Heart left ventricle (tissue), 16 donors: ENCODE data around the gene CCDC66. TPM values are rescaled to one million over a fixed set of nuclear protein-coding genes. Genes with fewer than 3 reads are reported as not detected.
"Not testable (repeated sequence)": the region's sequence is repeated elsewhere in the genome, so short reads cannot be mapped to it uniquely, and the experiment has no call there.

Source experiments
- ATAC-seq, 4 donors: fragments of 200-7000 bp; cut with Tn5 transposase; one replicate each; pipeline ENCODE4 v1.9.1; 2020 to 2022; ENCODE audit warnings: moderate library complexity in 4 of 4, mild to moderate bottlenecking in 3 of 4, moderate number of reproducible peaks in 1 of 4
- DNase-seq, 5 donors: peaks; one replicate each; pipeline ENCODE4 v3.0.0-alpha.2; 2020
- H3K27ac ChIP-seq, 12 donors: fragments of 200-600 bp; sonication (generic) in 4 of 12; one replicate each; pipeline versions ENCODE4 v1.5.0 to v1.8.0; 2016 to 2022; ENCODE audit warnings: mild to moderate bottlenecking in 2 of 12
- H3K27me3 ChIP-seq, 9 donors: fragments of 200-600 bp; sonication (generic) in 2 of 9; one replicate each; pipeline versions ENCODE4 v1.5.1 to v1.8.0; 2016 to 2022; ENCODE audit warnings: mild to moderate bottlenecking in 3 of 9
- H3K36me3 ChIP-seq, 9 donors: fragments of 200-600 bp; sonication (generic) in 2 of 9; one replicate each; pipeline versions ENCODE4 v1.5.0 to v1.8.0; 2018 to 2022; ENCODE audit warnings: mild to moderate bottlenecking in 2 of 9
- H3K4me1 ChIP-seq, 12 donors: fragments of 200-600 bp; sonication (generic) in 4 of 12; one replicate each; pipeline versions ENCODE4 v1.5.0 to v1.8.0; 2016 to 2022; ENCODE audit warnings: mild to moderate bottlenecking in 3 of 12
- H3K4me3 ChIP-seq, 12 donors: fragments of 200-600 bp; sonication (generic) in 4 of 12; one replicate each; pipeline versions ENCODE4 v1.5.0 to v1.8.0; 2017 to 2022; ENCODE audit warnings: mild to moderate bottlenecking in 9 of 12, moderate library complexity in 4 of 12
- H3K9me3 ChIP-seq, 12 donors: fragments of 200-600 bp; sonication (generic) in 4 of 12; one replicate each; pipeline versions ENCODE4 v1.5.0 to v1.8.0; 2016 to 2022; ENCODE audit warnings: mild to moderate bottlenecking in 1 of 12
- POLR2A ChIP-seq, 2 donors: fragments of 450-650 bp; IDR thresholded peaks; one replicate each; pipeline ENCODE4 v1.6.1; 2017; ENCODE audit warnings: antibody characterized with exemption in 2 of 2, mild to moderate bottlenecking in 2 of 2, moderate library complexity in 2 of 2
- WGBS, 4 donors: extraction: QIAGEN DNeasy Blood & Tissue Kit in 2 of 4; methylation state at CpG; one replicate each; pipeline versions ENCODE4 v1.1.5 to v1.1.7; 2013 to 2018; 5-methylcytosine and 5-hydroxymethylcytosine counted together
- intact Hi-C, 10 donors: fragments of 100-400 bp; cut with DNase I; formaldehyde crosslinking; loops; one replicate each; pipeline versions ENCODE4 v1.11.1 to v1.14.2; 2022
- polyA plus RNA-seq, 2 donors: library from polyadenylated mRNA; stranded (reverse); fragments of 200-250 nt; gene quantifications; one replicate each; pipeline ENCODE4 v1.2.3, GENCODE V29; 2013
- total RNA-seq, 9 donors: library from RNA; depleted of rRNA in 2 of 9; stranded (reverse); fragments of >200 nt in 2 of 9; fragmentation: NEBNext Ultra II Directional in 3 of 9; extraction: Animal tissue kit (Norgen Biotek cat#: 25700) in 3 of 9; gene quantifications; one replicate each; pipeline versions ENCODE4 v1.1.0 to v1.2.4, GENCODE V29; 2016 to 2023
- TF ChIP-seq, protein P1 (sequence below), 12 donors: fragments of 200-600 bp; sonication (generic) in 4 of 12; IDR thresholded peaks; one replicate each; pipeline versions ENCODE4 v1.5.0 to v1.8.0; 2018 to 2022; ENCODE audit warnings: antibody characterized with exemption in 12 of 12, mild to moderate bottlenecking in 5 of 12
- donor health status: ischemic (EF 13 %, LVEDD 7.1; RV severe dilation, severe dysfunction).
- donor health status: healthy with polysubstance abuse.
- donor health status: DM: no; HTN: yes; CAD: no.
- donor health status: DM: no; HTN: no; CAD: no.
- donor health status: ischemic (EF 25% LVEDD 6.9; RV normal size, moderate dysfunction).
- donor health status: ischemic (EF 25% LVEDD 5.7; RV mildly dilated, moderate dysfunction).
- donor health status: healthy.
- donor health status: DM: yes; HTN: yes; CAD: no.
- donor health status: ischemic (EF 35%, LVEDD 5.7; RV mildly dilated, moderate dysfunction).
- donor health status: nonischemic (EF 11% LVEDD 7.7; RV severe dilation, severe dysfunction).
- donor health status: DM: yes; HTN: yes; CAD: no.
- donor health status: PGD.
- donor health status: ischemic (EF 29% LVEDD 5.4; RV normal size, mild dysfunction).
- donor health status: nonischemic (EF 23%, LVEDD 6.1; RV moderate dilation, normal function).

Gene CCDC66
- total and polyA plus RNA-seq, 11 donors, result 5.7 to 15.9 (median 11.6) TPM

DNA sequence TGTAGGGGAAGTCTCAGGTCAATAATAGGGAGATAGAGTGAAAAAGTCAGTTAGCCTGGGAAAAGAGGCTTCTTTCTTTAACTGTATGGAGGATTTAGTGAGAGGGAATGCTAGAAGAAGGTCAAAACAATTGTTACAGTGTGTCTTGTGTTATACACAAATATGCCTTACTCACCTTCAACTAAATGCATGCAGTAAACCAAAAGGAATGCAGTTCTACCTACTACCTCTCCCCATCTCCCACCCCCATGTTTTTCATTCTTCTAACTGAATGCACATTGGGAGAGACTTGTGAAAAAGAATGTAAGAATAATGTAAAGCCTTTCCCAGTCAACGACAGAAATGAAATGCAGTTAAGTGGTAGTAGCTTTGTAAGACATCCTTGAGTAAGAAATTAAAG is 33.8 kb downstream of the CCDC66 start:
- Histone ChIP-seq H3K27me3 (no peaks in the 10 kb centered on the region), H3K36me3 (peaks cover 0 to 60% (median 18%) of the 10 kb centered on the region in 9 donors), H3K27ac (no peak overlapping the region), H3K4me1 (no peaks in the 10 kb centered on the region), H3K9me3 (no peaks in the 10 kb centered on the region), H3K4me3 (no peak overlapping the region)
- intact Hi-C loops, result no loop called here
- DNase-seq (no peak), ATAC-seq (no peak)
- TF ChIP-seq POLR2A (IDR thresholded peaks at IDR 0.05), result no peak
- TF ChIP-seq, protein P1, sequence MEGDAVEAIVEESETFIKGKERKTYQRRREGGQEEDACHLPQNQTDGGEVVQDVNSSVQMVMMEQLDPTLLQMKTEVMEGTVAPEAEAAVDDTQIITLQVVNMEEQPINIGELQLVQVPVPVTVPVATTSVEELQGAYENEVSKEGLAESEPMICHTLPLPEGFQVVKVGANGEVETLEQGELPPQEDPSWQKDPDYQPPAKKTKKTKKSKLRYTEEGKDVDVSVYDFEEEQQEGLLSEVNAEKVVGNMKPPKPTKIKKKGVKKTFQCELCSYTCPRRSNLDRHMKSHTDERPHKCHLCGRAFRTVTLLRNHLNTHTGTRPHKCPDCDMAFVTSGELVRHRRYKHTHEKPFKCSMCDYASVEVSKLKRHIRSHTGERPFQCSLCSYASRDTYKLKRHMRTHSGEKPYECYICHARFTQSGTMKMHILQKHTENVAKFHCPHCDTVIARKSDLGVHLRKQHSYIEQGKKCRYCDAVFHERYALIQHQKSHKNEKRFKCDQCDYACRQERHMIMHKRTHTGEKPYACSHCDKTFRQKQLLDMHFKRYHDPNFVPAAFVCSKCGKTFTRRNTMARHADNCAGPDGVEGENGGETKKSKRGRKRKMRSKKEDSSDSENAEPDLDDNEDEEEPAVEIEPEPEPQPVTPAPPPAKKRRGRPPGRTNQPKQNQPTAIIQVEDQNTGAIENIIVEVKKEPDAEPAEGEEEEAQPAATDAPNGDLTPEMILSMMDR (IDR thresholded peaks at IDR 0.05), result no peak
- WGBS, 4 donors, result 68 to 86% (median 76%) methylated on average over 1 of the region's 1 CpG

DNA sequence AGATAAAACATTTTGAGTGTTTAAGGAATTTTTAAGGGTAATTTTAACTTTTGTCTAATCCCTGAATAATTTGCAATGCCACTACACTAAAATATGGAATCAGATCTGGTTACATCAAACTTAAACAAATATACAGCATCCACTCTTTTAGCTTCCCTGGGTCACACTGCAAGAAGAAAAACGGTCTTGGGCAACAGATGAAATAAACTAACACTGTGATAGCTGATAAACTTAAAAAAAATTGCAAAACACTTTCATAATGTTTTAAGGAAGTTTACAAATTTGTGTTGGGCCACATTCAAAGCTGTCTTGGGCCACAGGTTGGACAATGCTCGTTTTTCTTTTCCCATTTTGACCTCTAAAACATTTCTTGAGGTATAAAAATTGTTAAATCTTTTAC is 34.3 kb downstream of the CCDC66 start:
- no peaks in the 10 kb centered on the region for H3K27me3 ChIP-seq
- peaks cover 0 to 65% (median 22%) of the 10 kb centered on the region in 9 donors for H3K36me3 ChIP-seq
- DNase-seq (no peak), ATAC-seq (no peak)
- no peak overlapping the region for H3K27ac ChIP-seq
- no peak overlapping the region for H3K4me3 ChIP-seq
- intact Hi-C loops, result no loop called here
- no peak for TF ChIP-seq POLR2A (IDR thresholded peaks at IDR 0.05)
- TF ChIP-seq, protein P1 (IDR thresholded peaks at IDR 0.05), result no peak
- no peaks in the 10 kb centered on the region for H3K4me1 ChIP-seq
- 58 to 75% (median 66%) methylated on average over 2 of the region's 2 CpGs for WGBS, 4 donors
- H3K9me3 ChIP-seq, result no peaks in the 10 kb centered on the region

DNA sequence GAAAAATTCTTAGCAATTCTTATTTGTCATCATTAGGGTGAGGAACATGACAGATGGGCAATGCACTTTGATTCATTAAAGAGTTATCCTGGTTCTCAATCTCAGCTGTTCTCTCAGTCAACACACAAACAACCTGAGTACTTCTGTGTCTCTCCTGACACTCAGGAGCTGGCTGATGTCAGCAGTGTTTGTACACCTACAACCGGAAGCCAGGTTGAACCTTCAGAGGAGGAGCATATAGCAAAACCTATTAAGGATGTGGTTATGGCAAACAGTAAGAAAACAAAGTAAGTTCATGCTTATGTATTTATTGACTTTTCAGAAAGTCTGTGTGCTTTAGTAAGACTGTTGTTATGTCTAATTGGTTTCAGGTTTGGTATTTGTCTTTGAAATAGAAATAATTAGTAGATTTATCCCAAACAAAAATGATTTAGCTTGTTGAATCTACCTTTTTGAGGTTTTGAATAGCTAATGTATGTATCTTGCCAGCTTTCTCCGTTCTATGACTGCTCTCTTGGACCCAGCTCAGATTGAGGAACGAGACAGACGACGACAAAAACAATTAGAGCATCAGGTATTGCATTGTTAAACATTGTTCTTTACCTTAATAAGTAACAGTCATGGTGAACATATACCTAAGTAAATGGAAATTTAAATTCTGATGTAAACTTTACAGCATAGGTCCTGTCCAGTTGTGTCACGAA is 36.6 kb downstream of the CCDC66 start:
- peaks cover 0 to 65% (median 25%) of the 10 kb centered on the region in 9 donors for H3K36me3 ChIP-seq
- H3K9me3 ChIP-seq, result peaks cover 0 to 11% (median 0%) of the 10 kb centered on the region in 12 donors
- H3K4me1 ChIP-seq, result no peaks in the 10 kb centered on the region
- no peak for TF ChIP-seq POLR2A (IDR thresholded peaks at IDR 0.05)
- TF ChIP-seq, protein P1 (IDR thresholded peaks at IDR 0.05), result no peak
- intact Hi-C loops, result no loop called here
- ATAC-seq (no peak), DNase-seq (no peak)
- peak overlapping the region in 1 of 12 donors; percentile 37 for H3K27ac ChIP-seq
- 81 to 97% (median 92%) methylated on average over 6 of the region's 6 CpGs for WGBS, 4 donors
- H3K4me3 ChIP-seq, result no peak overlapping the region
- no peaks in the 10 kb centered on the region for H3K27me3 ChIP-seq

DNA sequence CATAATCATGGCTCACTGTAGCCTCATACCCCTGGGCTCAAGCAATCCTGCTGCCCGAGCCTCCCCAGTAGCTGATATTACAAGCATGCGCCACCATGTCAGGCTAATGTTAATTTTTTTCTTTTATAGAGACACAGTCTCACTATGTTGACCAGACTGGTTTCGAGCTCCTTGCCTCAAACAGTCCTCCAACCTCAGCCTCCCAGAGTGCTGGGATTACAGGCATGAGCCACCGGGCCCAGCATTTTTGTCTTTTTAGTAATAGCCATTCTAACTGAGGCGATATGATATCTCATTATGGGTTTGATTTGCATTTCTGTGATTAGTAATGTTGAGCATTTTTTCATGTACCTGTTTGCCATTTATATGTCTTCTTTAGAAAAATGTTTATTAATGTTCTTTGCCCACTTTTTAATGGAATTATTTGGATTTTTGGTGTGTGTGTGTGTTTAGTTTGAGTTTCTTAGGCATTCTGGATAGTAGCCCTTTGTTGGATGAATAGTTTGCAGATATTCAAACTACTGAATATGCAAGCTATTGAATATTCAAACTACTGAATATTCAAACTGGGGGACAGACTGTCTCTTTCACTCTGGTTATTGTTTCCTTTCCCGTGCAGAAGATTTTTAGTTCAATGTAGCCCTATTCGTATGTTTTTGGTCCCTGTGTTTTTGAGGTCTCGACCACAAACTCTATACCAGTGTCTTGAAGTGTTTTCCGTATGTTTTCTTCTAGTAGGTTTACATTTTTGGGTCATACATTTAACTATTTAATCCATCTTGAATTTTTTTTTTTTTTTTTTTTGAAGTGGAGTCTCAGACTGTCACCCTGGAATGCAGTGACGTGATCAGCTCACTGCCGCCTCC is 39.2 kb downstream of the CCDC66 start:
- no peaks in the 10 kb centered on the region for H3K4me1 ChIP-seq
- intact Hi-C loops, result no loop called here
- H3K27me3 ChIP-seq, result no peaks in the 10 kb centered on the region
- ATAC-seq, result no peak
- peaks cover 0 to 25% (median 0%) of the 10 kb centered on the region in 12 donors for H3K9me3 ChIP-seq
- H3K4me3 ChIP-seq, result no peak overlapping the region
- TF ChIP-seq POLR2A (IDR thresholded peaks at IDR 0.05), result no peak
- TF ChIP-seq, protein P1 (IDR thresholded peaks at IDR 0.05), result no peak
- H3K27ac ChIP-seq, result no peak overlapping the region
- H3K36me3 ChIP-seq, result peaks cover 0 to 72% (median 25%) of the 10 kb centered on the region in 9 donors
- WGBS, 4 donors, result 89 to 97% (median 93%) methylated on average over 11 of the region's 11 CpGs
- no peak for DNase-seq

DNA sequence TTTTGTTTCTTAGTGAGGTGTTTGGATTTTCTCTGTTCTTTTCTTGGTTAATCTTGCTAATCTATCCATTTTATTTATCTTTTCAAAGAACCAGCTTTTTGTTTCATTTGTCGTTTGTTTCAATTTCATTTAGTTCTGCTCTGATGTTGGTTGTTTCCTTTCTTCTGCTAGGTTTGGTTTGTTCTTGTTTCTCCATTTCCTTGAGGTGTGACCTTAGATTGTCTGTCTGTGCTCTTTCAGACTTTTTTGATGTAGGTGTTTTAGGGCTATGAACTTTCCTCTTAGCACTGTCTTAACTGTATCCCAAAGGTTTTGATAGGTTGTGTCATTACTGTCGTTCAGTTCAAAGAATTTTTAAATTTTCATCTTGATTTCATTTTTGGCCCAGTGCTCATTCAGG is 51.5 kb downstream of the CCDC66 start:
- intact Hi-C loops, H3K4me3 ChIP-seq, DNase-seq, H3K27me3 ChIP-seq, ATAC-seq: not testable (repeated sequence)
- Histone ChIP-seq H3K27ac (peak overlapping the region in 1 of 12 donors; percentile 62), H3K36me3 (peaks cover 0 to 62% (median 19%) of the 10 kb centered on the region in 9 donors), H3K9me3 (peaks cover 0 to 23% (median 1%) of the 10 kb centered on the region in 12 donors), H3K4me1 (peaks cover 0 to 13% (median 6%) of the 10 kb centered on the region in 12 donors)
- 85 to 100% (median 90%) methylated on average over 1 to 2 of the region's 2 CpGs for WGBS, 4 donors
